OCI-LY3 (cell line): ENCODE results near the gene BOC.

Experiments used
- H2AFZ ChIP-seq: fragments of 200-600, 300-600 bp; shearing (Covaris generic); 2 replicates; pipeline ENCODE4 v1.6.0; 2014; ENCODE audit warnings: antibody characterized with exemption, low read depth, low read length
- H3K27ac ChIP-seq: fragments of 200-600, 300-600 bp; sonication (generic); 2 replicates; pipeline ENCODE4 v1.5.1; 2014; ENCODE audit warnings: mild to moderate bottlenecking, low read length, moderate library complexity, mixed read lengths
- H3K27me3 ChIP-seq: fragments of 200-600, 300-600 bp; sonication (generic); 2 replicates; pipeline ENCODE4 v1.6.1; 2014; ENCODE audit warnings: low read depth, low read length, mixed read lengths
- H3K36me3 ChIP-seq: fragments of 200-600, 300-600 bp; sonication (generic); replicated peaks from 2 replicates; pipeline ENCODE3; 2014; ENCODE audit warnings: low read depth, low read length, mixed read lengths
- H3K4me1 ChIP-seq: fragments of 300-600, 200-600 bp; sonication (generic); 2 replicates; pipeline ENCODE4 v1.6.1; 2014; ENCODE audit warnings: low read length, mixed read lengths
- H3K4me2 ChIP-seq: fragments of 200-600, 300-600 bp; sonication (generic); 2 replicates; pipeline ENCODE4 v1.6.1; 2014; ENCODE audit warnings: low read length, mixed read lengths
- H3K4me3 ChIP-seq: fragments of 300-600, 200-600 bp; sonication (generic); 2 replicates; pipeline ENCODE4 v1.5.1; 2014; ENCODE audit warnings: antibody characterized with exemption, mild to moderate bottlenecking, low read length, moderate library complexity
- H3K79me2 ChIP-seq: fragments of 300-600, 200-600 bp; shearing (Covaris generic); 2 replicates; pipeline ENCODE4 v1.6.1; 2014; ENCODE audit warnings: mild to moderate bottlenecking, low read length, mixed read lengths
- H3K9ac ChIP-seq: fragments of 300-600, 200-600 bp; shearing (Covaris generic); 2 replicates; pipeline ENCODE4 v1.6.0; 2014; ENCODE audit warnings: mild to moderate bottlenecking, low read length, moderate library complexity
- H3K9me3 ChIP-seq: fragments of 200-600, 300-600 bp; shearing (Covaris generic); 2 replicates; pipeline ENCODE4 v1.6.1; 2014; ENCODE audit warnings: low read length, mixed read lengths; ENCODE audit not compliant: insufficient read depth
- H4K20me1 ChIP-seq: fragments of 200-600, 300-600 bp; sonication (generic); 2 replicates; pipeline ENCODE4 v1.6.1; 2016; ENCODE audit warnings: low read length, mixed read lengths; ENCODE audit not compliant: insufficient read depth
- CTCF ChIP-seq: fragments of 200-600, 300-600 bp; sonication (generic); IDR thresholded peaks from 2 replicates; pipeline ENCODE4 v1.5.1; 2014; ENCODE audit warnings: antibody characterized with exemption, low read length, low read depth
- EZH2phosphoT487 ChIP-seq: fragments of 200-600 bp; shearing (Covaris generic); IDR thresholded peaks from 2 replicates; pipeline ENCODE4 v1.6.1; 2018; ENCODE audit warnings: antibody characterized with exemption, mixed run types, low read depth

Gene BOC

GRCh38 chr3:113288881-113289280, 77.5 kb downstream of the BOC start:
- H3K4me1 ChIP-seq, result no peaks in the 10 kb centered on the region
- H3K36me3 ChIP-seq, result no peaks in the 10 kb centered on the region
- H3K9me3 ChIP-seq, result no peaks in the 10 kb centered on the region
- no peaks in the 10 kb centered on the region for H3K27me3 ChIP-seq
- no peaks in the 10 kb centered on the region for H4K20me1 ChIP-seq
- H2AFZ ChIP-seq, result no peak overlapping the region
- no peaks in the 10 kb centered on the region for H3K79me2 ChIP-seq
- no peak overlapping the region for H3K27ac ChIP-seq
- no peak overlapping the region for H3K4me3 ChIP-seq
- no peak overlapping the region for H3K4me2 ChIP-seq
- TF ChIP-seq CTCF, result no peak
- no peak for TF ChIP-seq EZH2phosphoT487
- no peak overlapping the region for H3K9ac ChIP-seq

DNA sequence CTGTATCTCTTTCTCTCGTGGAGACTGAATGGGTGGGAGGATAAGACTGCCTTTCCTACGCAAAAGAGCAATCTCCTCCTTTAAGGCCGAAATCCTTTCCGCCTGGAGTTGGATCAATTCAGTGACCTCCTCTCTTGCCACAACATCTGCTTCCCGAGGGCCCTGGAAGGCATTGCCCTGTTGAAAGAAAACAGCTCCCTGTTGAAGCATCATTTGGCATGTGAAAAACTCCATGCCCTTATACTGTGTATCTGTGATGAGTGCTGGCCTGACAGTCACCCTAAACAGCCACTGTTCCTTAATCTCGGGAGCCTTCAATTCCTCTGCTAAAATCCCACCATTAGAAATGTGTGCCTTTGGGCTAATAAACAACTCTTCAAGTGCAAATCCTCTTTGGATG, 80.2 kb downstream of the BOC start:
- no peaks in the 10 kb centered on the region for H3K4me1 ChIP-seq
- no peaks in the 10 kb centered on the region for H3K36me3 ChIP-seq
- no peaks in the 10 kb centered on the region for H4K20me1 ChIP-seq
- no peaks in the 10 kb centered on the region for H3K9me3 ChIP-seq
- H3K27me3 ChIP-seq, result no peaks in the 10 kb centered on the region
- H3K4me2 ChIP-seq, result no peak overlapping the region
- H3K4me3 ChIP-seq, result no peak overlapping the region
- H2AFZ ChIP-seq, result no peak overlapping the region
- TF ChIP-seq EZH2phosphoT487 (no peak), CTCF (no peak)
- no peak overlapping the region for H3K9ac ChIP-seq
- H3K27ac ChIP-seq, result no peak overlapping the region
- no peaks in the 10 kb centered on the region for H3K79me2 ChIP-seq

- H4K20me1 ChIP-seq, result no peaks in the 10 kb centered on the region
- H3K9ac ChIP-seq, result no peak overlapping the region
- H3K9me3 ChIP-seq, result no peaks in the 10 kb centered on the region
- no peaks in the 10 kb centered on the region for H3K79me2 ChIP-seq
- H2AFZ ChIP-seq, result no peak overlapping the region
- H3K36me3 ChIP-seq, result no peaks in the 10 kb centered on the region
- no peak overlapping the region for H3K27ac ChIP-seq
- no peak overlapping the region for H3K4me2 ChIP-seq
- H3K4me1 ChIP-seq, result no peaks in the 10 kb centered on the region
- TF ChIP-seq CTCF (no peak), EZH2phosphoT487 (no peak)
- H3K4me3 ChIP-seq, result no peak overlapping the region
- no peaks in the 10 kb centered on the region for H3K27me3 ChIP-seq
Measured at GRCh38 chr3:113292933-113293332, 81.6 kb downstream of the BOC start.

DNA sequence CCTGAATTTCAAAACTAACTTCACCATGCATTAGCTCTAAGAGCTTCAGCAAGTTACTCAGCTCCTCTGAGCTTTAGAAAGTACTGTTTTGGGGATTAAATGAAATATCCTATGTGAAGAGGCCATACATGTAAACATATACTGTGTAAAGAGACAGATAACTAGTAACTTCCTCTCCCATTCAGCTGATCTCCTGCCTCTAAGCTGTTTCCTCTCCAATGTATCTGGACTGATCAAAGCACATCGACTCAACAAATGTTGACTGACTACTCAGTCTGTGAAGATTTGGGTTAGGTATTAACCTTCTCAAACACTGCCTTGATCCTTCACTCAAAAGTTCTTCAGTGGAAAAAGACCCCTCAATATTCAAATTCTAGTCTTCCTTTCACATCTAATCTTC, 82.0 kb downstream of the BOC start:
- Histone ChIP-seq H3K27ac (no peak overlapping the region), H3K4me1 (no peaks in the 10 kb centered on the region), H4K20me1 (no peaks in the 10 kb centered on the region), H3K9ac (no peak overlapping the region), H3K4me3 (no peak overlapping the region), H3K79me2 (no peaks in the 10 kb centered on the region), H3K27me3 (no peaks in the 10 kb centered on the region), H3K36me3 (no peaks in the 10 kb centered on the region), H3K9me3 (no peaks in the 10 kb centered on the region), H3K4me2 (no peak overlapping the region), H2AFZ (no peak overlapping the region)
- TF ChIP-seq CTCF (no peak), EZH2phosphoT487 (no peak)
